RWPE2 (cell line): ENCODE measurements around the gene CMIP.
A peak's percentile ranks its signal among the peaks of the same experiment; 100 is the strongest.

ENCODE experiments used
- ATAC-seq: fragments of 200-7000 bp; cut with Tn5 transposase; 3 replicates; pipeline ENCODE4 v1.9.1; 2021; ENCODE audit warnings: low read depth
- DNase-seq: peaks from one replicate; pipeline ENCODE4 v3.0.0-alpha.2; 2020; ENCODE audit warnings: low spot score
- H3K27ac ChIP-seq: fragments of 450-650 bp; 2 replicates; pipeline ENCODE4 v1.5.1; 2017; ENCODE audit warnings: mild to moderate bottlenecking; ENCODE audit not compliant: poor library complexity, severe bottlenecking
- H3K27me3 ChIP-seq: fragments of 250-450 bp; sonication (Bioruptor Pico); 2 replicates; pipeline ENCODE4 v1.5.1; 2021; ENCODE audit warnings: mild to moderate bottlenecking, moderate library complexity; ENCODE audit not compliant: insufficient read depth, poor library complexity, severe bottlenecking
- H3K36me3 ChIP-seq: fragments of 250-450 bp; sonication (Bioruptor Pico); 2 replicates; pipeline ENCODE4 v1.5.1; 2020; ENCODE audit warnings: low read depth, mild to moderate bottlenecking, moderate library complexity
- H3K4me1 ChIP-seq: fragments of 250-450 bp; sonication (Bioruptor Pico); 2 replicates; pipeline ENCODE4 v1.5.1; 2021; ENCODE audit warnings: mild to moderate bottlenecking, moderate library complexity; ENCODE audit not compliant: insufficient read depth, poor library complexity, severe bottlenecking
- H3K4me3 ChIP-seq: fragments of 250-450 bp; sonication (Bioruptor Pico); 2 replicates; pipeline ENCODE4 v1.5.1; 2021; ENCODE audit warnings: mild to moderate bottlenecking, moderate library complexity; ENCODE audit not compliant: severe bottlenecking
- H3K9me3 ChIP-seq: fragments of 250-450 bp; sonication (Bioruptor Pico); 2 replicates; pipeline ENCODE4 v1.5.1; 2021; ENCODE audit warnings: mild to moderate bottlenecking, moderate library complexity; ENCODE audit not compliant: severe bottlenecking
- TF ChIP-seq, protein P1 (sequence below): fragments of 450-650 bp; IDR thresholded peaks from one replicate; pipeline ENCODE4 v1.5.1; 2017; ENCODE audit warnings: mild to moderate bottlenecking, moderate library complexity; ENCODE audit not compliant: poor library complexity, severe bottlenecking

Gene CMIP

DNA sequence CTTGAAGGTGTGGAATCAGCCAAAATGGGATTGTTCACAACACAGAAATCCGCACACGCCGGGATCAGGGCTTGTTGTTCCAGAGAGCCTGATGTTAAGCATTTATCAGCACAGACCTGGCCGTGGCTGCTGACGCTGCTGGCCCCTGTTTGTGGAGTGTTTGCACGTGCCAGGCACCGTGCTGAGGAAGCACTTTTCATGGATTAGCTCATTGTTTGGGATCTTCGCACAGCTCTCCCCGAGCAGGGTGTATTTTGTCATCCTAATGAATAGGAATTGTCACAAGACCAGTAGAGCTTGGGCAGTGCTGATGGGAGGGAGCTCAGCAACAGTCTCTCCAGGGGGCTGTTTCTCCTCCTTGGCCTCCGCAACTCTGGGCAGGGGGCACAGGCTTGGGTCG lies 174.1 kb downstream of the CMIP start:
- H3K27me3 ChIP-seq, result no peaks in the 10 kb centered on the region
- peaks cover 69% of the 10 kb centered on the region for H3K36me3 ChIP-seq
- no peak overlapping the region for H3K27ac ChIP-seq
- no peak overlapping the region for H3K4me3 ChIP-seq
- ATAC-seq (no peak), DNase-seq (no peak)
- TF ChIP-seq, protein P1, sequence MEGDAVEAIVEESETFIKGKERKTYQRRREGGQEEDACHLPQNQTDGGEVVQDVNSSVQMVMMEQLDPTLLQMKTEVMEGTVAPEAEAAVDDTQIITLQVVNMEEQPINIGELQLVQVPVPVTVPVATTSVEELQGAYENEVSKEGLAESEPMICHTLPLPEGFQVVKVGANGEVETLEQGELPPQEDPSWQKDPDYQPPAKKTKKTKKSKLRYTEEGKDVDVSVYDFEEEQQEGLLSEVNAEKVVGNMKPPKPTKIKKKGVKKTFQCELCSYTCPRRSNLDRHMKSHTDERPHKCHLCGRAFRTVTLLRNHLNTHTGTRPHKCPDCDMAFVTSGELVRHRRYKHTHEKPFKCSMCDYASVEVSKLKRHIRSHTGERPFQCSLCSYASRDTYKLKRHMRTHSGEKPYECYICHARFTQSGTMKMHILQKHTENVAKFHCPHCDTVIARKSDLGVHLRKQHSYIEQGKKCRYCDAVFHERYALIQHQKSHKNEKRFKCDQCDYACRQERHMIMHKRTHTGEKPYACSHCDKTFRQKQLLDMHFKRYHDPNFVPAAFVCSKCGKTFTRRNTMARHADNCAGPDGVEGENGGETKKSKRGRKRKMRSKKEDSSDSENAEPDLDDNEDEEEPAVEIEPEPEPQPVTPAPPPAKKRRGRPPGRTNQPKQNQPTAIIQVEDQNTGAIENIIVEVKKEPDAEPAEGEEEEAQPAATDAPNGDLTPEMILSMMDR, result no peak
- peaks cover 16% of the 10 kb centered on the region for H3K4me1 ChIP-seq
- H3K9me3 ChIP-seq, result no peaks in the 10 kb centered on the region

DNA sequence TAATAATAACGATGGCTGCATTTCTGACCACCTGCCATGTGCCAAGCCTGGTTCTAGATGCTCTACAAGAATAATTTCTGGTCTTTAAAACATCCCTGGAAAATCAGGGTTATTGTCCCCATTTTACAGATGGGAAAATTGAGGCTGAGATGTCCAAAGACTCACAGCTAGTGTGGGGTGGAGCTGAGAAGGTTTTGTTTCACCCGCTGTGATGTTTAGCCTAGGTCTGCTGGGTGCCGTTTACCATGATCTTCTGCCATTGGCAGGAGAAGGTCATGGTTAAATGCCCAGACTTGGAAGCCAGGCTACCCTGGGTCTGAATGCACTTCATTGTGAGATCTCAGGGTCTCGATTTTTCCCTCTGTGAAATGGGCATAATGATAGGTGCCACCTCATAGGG lies 175.4 kb downstream of the CMIP start:
- no peak for ATAC-seq
- Histone ChIP-seq H3K9me3 (no peaks in the 10 kb centered on the region), H3K36me3 (peaks cover 77% of the 10 kb centered on the region), H3K4me3 (no peak overlapping the region), H3K27me3 (no peaks in the 10 kb centered on the region), H3K27ac (peak overlapping the region; percentile 76), H3K4me1 (peaks cover 26% of the 10 kb centered on the region)
- TF ChIP-seq, protein P1, result no peak
- DNase-seq, result no peak

DNA sequence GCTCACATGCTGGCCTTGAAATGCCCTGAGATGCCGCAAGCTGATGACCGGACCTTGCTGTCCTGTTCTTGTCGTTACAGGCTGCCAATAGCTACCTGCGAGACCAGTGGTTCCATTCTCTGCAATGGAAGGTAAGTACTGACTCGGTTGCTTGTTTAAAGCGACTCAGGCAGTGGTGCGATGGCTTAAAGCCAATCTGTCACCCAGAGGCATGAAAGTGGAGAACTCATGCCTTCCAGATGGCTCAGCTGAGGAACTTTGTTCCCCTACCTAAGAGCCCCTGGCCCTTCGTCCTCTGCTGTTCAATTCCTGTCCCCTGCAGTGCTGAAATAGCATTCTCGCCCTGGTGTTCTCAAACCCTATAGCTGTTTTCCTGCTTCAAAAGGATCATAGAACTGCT lies 176.2 kb downstream of the CMIP start:
- no peaks in the 10 kb centered on the region for H3K27me3 ChIP-seq
- TF ChIP-seq, protein P1, result no peak
- DNase-seq (no peak), ATAC-seq (no peak)
- no peak overlapping the region for H3K4me3 ChIP-seq
- H3K27ac ChIP-seq, result peak overlapping the region; percentile 76
- H3K9me3 ChIP-seq, result no peaks in the 10 kb centered on the region
- peaks cover 34% of the 10 kb centered on the region for H3K4me1 ChIP-seq
- H3K36me3 ChIP-seq, result peaks cover 78% of the 10 kb centered on the region

DNA sequence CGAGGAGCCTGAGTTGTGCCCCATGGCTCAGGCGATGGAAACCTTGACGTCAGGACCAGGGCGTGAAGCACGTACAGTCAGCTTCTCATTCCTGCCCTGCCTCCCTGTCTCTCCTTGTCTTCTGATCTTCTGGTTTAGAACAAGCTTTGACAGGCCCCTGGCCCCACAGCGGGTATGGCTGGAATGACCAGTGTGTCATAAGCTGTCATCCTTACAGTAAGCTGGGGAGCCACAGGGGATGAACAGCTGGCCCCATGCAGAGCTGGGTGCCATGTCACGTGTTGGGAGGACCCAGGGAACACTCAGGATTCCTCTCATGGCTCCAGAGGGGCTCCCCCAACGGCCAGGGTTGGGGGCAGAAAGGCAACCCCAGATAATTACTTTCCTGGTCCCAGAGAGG lies 176.9 kb downstream of the CMIP start:
- no peaks in the 10 kb centered on the region for H3K27me3 ChIP-seq
- H3K36me3 ChIP-seq, result peaks cover 73% of the 10 kb centered on the region
- peaks cover 36% of the 10 kb centered on the region for H3K4me1 ChIP-seq
- peak overlapping the region; percentile 76 for H3K27ac ChIP-seq
- no peaks in the 10 kb centered on the region for H3K9me3 ChIP-seq
- H3K4me3 ChIP-seq, result no peak overlapping the region
- DNase-seq (peak; percentile 87), ATAC-seq (peak; percentile 87)
- TF ChIP-seq, protein P1, result no peak

DNA sequence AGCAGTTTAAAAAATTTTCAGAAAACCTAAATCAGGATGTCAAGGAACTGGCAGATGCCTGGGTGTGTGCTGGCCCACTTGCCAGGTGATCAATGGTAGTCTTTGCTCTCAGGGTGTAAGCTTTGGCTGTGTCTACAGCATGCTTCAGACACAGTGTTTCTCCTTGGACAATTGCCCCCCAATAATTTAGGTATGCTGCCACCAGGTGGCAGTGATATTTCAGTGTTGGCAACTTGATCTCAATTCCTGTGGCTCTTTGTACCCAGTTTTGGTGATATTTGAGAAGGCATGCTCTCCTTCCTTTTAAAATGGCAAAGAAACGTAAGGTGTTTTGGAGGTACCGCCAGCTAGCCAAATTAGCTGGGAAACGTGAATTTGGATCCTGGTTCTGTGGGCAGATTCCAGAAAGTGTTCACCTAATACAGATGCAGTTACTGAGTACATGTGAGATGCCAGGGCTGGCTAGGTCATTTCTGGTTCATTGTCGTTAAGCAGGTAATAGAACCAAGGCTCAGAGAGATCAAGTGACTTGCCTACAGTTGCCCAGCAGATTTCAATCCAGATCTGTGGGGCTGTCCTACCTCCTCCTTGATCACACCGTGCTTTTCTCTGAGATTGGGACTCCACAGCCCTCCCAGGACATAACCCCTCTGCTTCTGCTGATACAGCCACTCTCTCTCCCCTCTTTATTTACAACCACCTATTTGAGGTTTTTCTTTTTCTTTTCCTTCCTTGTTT lies 178.9 kb downstream of the CMIP start:
- H3K36me3 ChIP-seq, result peaks cover 57% of the 10 kb centered on the region
- no peak for ATAC-seq
- H3K27me3 ChIP-seq, result no peaks in the 10 kb centered on the region
- H3K4me3 ChIP-seq, result no peak overlapping the region
- peak overlapping the region; percentile 52 for H3K27ac ChIP-seq
- H3K4me1 ChIP-seq, result peaks cover 36% of the 10 kb centered on the region
- TF ChIP-seq, protein P1, result peak; percentile 69
- no peaks in the 10 kb centered on the region for H3K9me3 ChIP-seq
- no peak for DNase-seq
